ENCODE measurements around the gene NUP93.

- no peak for TF ChIP-seq POLR2AphosphoS5 (IDR thresholded peaks at IDR 0.05; ENCODE audit: insufficient read depth, low read depth, low read length)
- no peak for TF ChIP-seq POLR2A (IDR thresholded peaks at IDR 0.05; ENCODE audit: low read depth, low read length)
These were observed 156.4 kb downstream of the NUP93 start for GRCh38 chr16:56886296-56886695.
